Activated naive CD8-positive, alpha-beta T cell treated with anti-CD3 and anti-CD28 coated beads, Interleukin-2, amount 10 ng/mL, durations not matched to agents 7 days and 5 days (primary cell): ENCODE data around the gene MYL4. TPM values are rescaled to one million over a fixed set of nuclear protein-coding genes. Genes with fewer than 3 reads are reported as not detected.
"Not testable (repeated sequence)": the region's sequence is repeated elsewhere in the genome, so short reads cannot be mapped to it uniquely, and the experiment has no call there.

Experiments
- ATAC-seq: fragments of 150-1000 bp; cut with Tn5 transposase; one replicate; pipeline ENCODE4 v1.10.0; 2021; ENCODE audit warnings: low read depth, moderate library complexity
- POLR2A ChIA-PET: fragments of 350-600 bp; sonication (Branson Sonifier 250); formaldehyde crosslinking; loops from one replicate; lab custom pipeline; 2021; ENCODE audit warnings: antibody characterized with exemption; lab: Charles Lee
- DNase-seq: peaks from one replicate; pipeline ENCODE4 v3.0.0; 2021
- H3K27ac Mint-ChIP-seq: one replicate; pipeline ENCODE4 v1.8.0; 2022; ENCODE audit warnings: mild to moderate bottlenecking, mixed read lengths
- H3K27me3 Mint-ChIP-seq: one replicate; pipeline ENCODE4 v1.8.0; 2022; ENCODE audit warnings: mild to moderate bottlenecking, moderate library complexity, mixed read lengths
- H3K36me3 Mint-ChIP-seq: one replicate; pipeline ENCODE4 v1.8.0; 2021; ENCODE audit warnings: mild to moderate bottlenecking, mixed read lengths
- H3K4me1 Mint-ChIP-seq: one replicate; pipeline ENCODE4 v1.8.0; 2021; ENCODE audit warnings: mixed read lengths
- H3K4me3 Mint-ChIP-seq: one replicate; pipeline ENCODE4 v1.8.0; 2022; ENCODE audit warnings: mild to moderate bottlenecking, moderate library complexity, mixed read lengths
- H3K9me3 Mint-ChIP-seq: one replicate; pipeline ENCODE4 v1.8.0; 2021; ENCODE audit warnings: mixed read lengths
- total RNA-seq, 2 experiments: library from RNA; stranded (reverse); gene quantifications; one replicate each; pipeline ENCODE4 v1.2.3, GENCODE V29; 2021

Gene MYL4
- total RNA-seq, 2 experiments from 2014 or later = not detected

DNA sequence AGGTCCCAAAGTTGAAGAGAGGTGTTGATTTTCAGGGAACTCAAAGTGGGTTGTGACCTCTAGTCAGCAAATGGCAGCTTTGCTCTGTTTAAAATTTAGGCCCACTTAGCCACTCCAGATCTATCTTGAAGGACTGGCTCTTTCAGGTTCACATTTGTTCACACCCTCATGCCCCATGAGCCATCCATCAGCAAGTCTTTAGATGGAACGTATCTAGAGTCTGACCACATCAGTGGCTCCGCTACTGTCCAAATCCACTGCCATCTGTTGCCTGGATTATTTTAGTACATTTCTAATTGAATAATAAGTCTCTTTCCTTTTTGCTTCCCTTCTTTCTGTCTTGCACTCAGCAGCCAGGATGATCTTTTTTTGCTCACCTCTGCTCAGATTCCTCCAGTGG lies 55.0 kb downstream of the MYL4 start:
- POLR2A ChIA-PET = no interaction called here
- Mint-ChIP-seq H3K27me3 (peaks cover 26% of the 10 kb centered on the region), H3K27ac (no peak overlapping the region), H3K36me3 (no peaks in the 10 kb centered on the region), H3K4me3 (no peak overlapping the region), H3K4me1 (no peaks in the 10 kb centered on the region), H3K9me3 (peaks cover under 1% of the 10 kb centered on the region)
- ATAC-seq (no peak), DNase-seq (no peak)

DNA sequence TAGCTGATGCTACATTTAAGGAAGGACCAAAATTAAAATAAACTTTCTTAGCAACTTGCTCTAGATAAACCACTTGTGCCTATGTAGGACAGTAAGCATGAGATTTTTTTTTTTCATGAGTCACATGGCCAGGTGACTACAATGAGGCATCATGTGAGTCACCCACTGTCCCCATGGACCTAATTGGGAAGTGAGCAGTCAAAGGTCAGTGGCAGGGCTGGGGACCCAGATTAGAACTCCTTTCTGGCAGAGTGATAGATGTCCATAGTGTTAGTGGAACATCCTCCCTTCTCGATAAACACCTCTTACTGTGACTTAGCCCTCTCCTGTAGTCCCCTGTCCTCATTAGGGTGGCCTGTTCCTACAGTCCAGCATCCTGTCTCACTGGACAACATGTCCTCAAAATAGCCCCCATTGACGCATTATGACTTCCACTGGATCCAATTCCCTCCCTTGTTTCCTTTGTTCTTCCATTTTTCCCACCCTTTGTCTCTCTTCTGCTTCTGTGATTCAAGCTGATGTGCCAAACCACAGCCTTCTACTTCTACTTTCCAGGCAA lies 56.9 kb downstream of the MYL4 start:
- DNase-seq = no peak
- Mint-ChIP-seq H3K4me3 (no peak overlapping the region), H3K9me3 (peaks cover 6% of the 10 kb centered on the region), H3K36me3 (no peaks in the 10 kb centered on the region), H3K27me3 (peaks cover 17% of the 10 kb centered on the region), H3K27ac (no peak overlapping the region), H3K4me1 (no peaks in the 10 kb centered on the region)
- POLR2A ChIA-PET = no interaction called here
- ATAC-seq = no peak

- ATAC-seq (no peak), DNase-seq (no peak)
- POLR2A ChIA-PET = no interaction called here
- peaks cover 6% of the 10 kb centered on the region for H3K9me3 Mint-ChIP-seq
- no peaks in the 10 kb centered on the region for H3K4me1 Mint-ChIP-seq
- no peak overlapping the region for H3K27ac Mint-ChIP-seq
- H3K36me3 Mint-ChIP-seq = no peaks in the 10 kb centered on the region
- H3K4me3 Mint-ChIP-seq = no peak overlapping the region
- H3K27me3 Mint-ChIP-seq = peaks cover 20% of the 10 kb centered on the region
These were observed 57.6 kb downstream of the MYL4 start for GRCh38 chr17:47266782-47267181.

GRCh38 chr17:47267354-47267828 lies 58.2 kb downstream of the MYL4 start:
- POLR2A ChIA-PET = no interaction called here
- Mint-ChIP-seq H3K9me3 (peaks cover 6% of the 10 kb centered on the region), H3K4me1 (no peaks in the 10 kb centered on the region), H3K27me3 (peaks cover 18% of the 10 kb centered on the region), H3K36me3 (no peaks in the 10 kb centered on the region), H3K4me3 (no peak overlapping the region), H3K27ac (no peak overlapping the region)
- DNase-seq (no peak), ATAC-seq (no peak)

- POLR2A ChIA-PET, H3K27ac Mint-ChIP-seq, H3K4me1 Mint-ChIP-seq: not testable (repeated sequence)
These were observed 59.8 kb downstream of the MYL4 start for GRCh38 chr17:47268964-47269363.

GRCh38 chr17:47269561-47270280 lies 60.6 kb downstream of the MYL4 start:
- H3K4me3 Mint-ChIP-seq, POLR2A ChIA-PET: not testable (repeated sequence)

More at GRCh38 chr17:47268964-47269363, 59.8 kb downstream of the MYL4 start:
- not testable (repeated sequence) for H3K9me3 Mint-ChIP-seq, H3K36me3 Mint-ChIP-seq, ATAC-seq, DNase-seq, H3K4me3 Mint-ChIP-seq
- H3K27me3 Mint-ChIP-seq = peaks cover 20% of the 10 kb centered on the region

DNA sequence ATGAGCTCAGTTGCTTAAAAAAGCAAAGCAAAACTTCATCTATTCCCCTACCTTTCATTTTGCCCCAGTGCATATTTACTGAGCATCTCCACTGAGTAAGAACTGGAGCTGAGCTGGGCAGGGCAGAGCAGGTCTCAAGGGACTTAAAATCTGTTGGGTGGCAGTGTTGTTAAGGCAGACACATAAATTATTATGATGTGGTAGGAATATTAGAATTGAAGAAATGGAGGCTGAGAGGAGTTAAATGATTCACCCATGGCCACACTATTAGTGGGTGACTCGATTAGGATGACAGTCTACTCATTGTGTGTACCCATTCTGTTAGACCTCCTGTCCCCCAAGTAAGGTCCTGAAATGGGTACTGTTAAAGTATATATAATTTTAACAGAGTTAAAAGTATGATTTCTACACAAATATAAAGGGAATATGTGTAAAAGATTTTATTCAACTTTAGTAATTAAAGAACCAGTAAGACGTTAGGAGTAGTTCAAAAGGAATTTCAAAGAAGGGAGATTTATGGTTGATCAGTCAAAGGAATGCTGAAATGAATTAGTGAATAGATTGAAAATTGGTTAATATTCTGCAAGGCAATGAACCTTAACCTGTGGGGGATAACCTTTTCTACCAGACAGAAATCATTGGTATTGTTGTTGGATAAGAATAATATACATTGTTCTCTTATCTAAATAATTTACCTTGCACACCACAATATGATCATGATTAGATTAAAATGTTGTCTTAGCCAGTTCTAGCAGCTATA lies 62.0 kb downstream of the MYL4 start:
- H3K9me3 Mint-ChIP-seq = peaks cover 6% of the 10 kb centered on the region
- POLR2A ChIA-PET = no interaction called here

More at GRCh38 chr17:47269561-47270280, 60.6 kb downstream of the MYL4 start:
- peaks cover 27% of the 10 kb centered on the region for H3K27me3 Mint-ChIP-seq
- not testable (repeated sequence) for DNase-seq, ATAC-seq, H3K4me1 Mint-ChIP-seq, H3K36me3 Mint-ChIP-seq, H3K9me3 Mint-ChIP-seq, H3K27ac Mint-ChIP-seq

GRCh38 chr17:47272491-47272890 lies 63.3 kb downstream of the MYL4 start:
- POLR2A ChIA-PET = no interaction called here
- Mint-ChIP-seq H3K4me3 (no peak overlapping the region), H3K27ac (no peak overlapping the region), H3K27me3 (peaks cover 28% of the 10 kb centered on the region), H3K4me1 (no peaks in the 10 kb centered on the region), H3K36me3 (no peaks in the 10 kb centered on the region), H3K9me3 (peaks cover 6% of the 10 kb centered on the region)
- no peak for DNase-seq
- ATAC-seq = no peak

More for the DNA sequence above, 62.0 kb downstream of the MYL4 start:
- Mint-ChIP-seq H3K4me3 (no peak overlapping the region), H3K36me3 (no peaks in the 10 kb centered on the region), H3K27ac (no peak overlapping the region), H3K27me3 (peaks cover 30% of the 10 kb centered on the region), H3K4me1 (no peaks in the 10 kb centered on the region)
- DNase-seq (no peak), ATAC-seq (no peak)

DNA sequence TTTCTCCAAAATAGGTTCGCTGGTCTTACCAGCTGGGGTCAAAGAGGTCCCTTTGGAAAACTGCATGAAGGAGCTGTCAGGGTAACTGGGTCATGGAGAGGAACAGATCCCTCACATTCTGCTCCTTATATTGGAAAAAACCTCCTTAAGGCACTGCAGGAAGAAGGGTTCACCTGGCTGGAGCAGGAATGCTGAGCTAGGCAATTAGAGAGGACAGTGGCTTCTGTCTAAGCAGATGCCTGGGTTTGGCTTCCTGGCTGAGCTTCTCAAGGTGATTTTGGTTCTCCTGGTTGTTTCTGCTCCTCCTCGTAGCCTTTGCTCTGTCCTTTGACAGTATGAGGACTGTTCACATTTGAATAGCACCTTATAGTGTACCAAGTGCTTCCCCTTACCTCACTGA lies 64.1 kb downstream of the MYL4 start:
- ATAC-seq (no peak), DNase-seq (no peak)
- Mint-ChIP-seq H3K36me3 (no peaks in the 10 kb centered on the region), H3K27me3 (peaks cover 28% of the 10 kb centered on the region), H3K4me3 (no peak overlapping the region), H3K4me1 (no peaks in the 10 kb centered on the region), H3K9me3 (peaks cover 6% of the 10 kb centered on the region), H3K27ac (no peak overlapping the region)
- POLR2A ChIA-PET = interaction anchor here (0.6 kb wide), 1 partner anchor 160 kb away, joined by 4 read pairs; no protein-coding TSS in a partner anchor

Other genes with a start within 250 kb of the MYL4 start
- gene RPRML, start 230.1 kb upstream of the MYL4 start, total RNA-seq = not detected
- gene CDC27, start 20.1 kb upstream of the MYL4 start, total RNA-seq = 100 to 1,000 TPM; 113 to 114 TPM
- gene ITGB3, start 44.5 kb downstream of the MYL4 start, total RNA-seq = under 1 TPM in 1 of 2 experiments, not detected in 1; 0.17 TPM
- 10 to 100 TPM; 12.2 to 13.2 TPM for gene EFCAB13, start 114.6 kb downstream of the MYL4 start, total RNA-seq